Esophagus squamous epithelium (tissue), 4 donors: ENCODE data around the gene PAPOLG.

Source experiments
- POLR2A ChIP-seq, 4 donors: fragments of 450-650 bp; IDR thresholded peaks; one replicate each; pipeline ENCODE4 v1.6.1; 2017; ENCODE audit warnings: antibody characterized with exemption in 4 of 4, mild to moderate bottlenecking in 4 of 4, moderate library complexity in 3 of 4
- TF ChIP-seq, protein P1 (sequence below), 6 experiments: fragments of 450-650 bp in 4 of 6; fragments of 200-600 bp in 2 of 6; sonication (generic) in 2 of 6; IDR thresholded peaks; one replicate each; pipeline ENCODE4 v1.5.1; 2016 to 2019; ENCODE audit warnings: antibody characterized with exemption in 6 of 6, mild to moderate bottlenecking in 4 of 6, moderate library complexity in 4 of 6

DNA sequence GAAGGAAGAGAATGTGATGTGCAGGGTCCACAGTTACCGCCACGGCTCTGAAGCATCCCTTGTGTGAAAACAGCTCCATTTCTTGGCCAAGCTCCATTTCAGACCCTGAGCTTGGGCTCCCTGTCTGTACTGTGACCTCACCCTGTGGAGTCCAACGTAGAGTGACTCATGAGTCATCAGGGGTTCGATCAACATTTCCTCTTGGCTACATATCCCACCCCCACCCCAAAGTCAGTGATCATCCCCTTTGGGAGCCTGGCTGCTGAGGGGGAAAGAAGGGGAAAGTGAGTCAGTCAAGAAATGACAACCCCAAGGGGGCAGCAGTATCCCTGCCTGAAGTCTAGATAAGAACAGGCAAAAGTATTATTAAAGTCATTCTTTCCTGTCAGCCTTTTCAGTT, 62.2 kb downstream of the PAPOLG start:
- no peak for TF ChIP-seq POLR2A (IDR thresholded peaks at IDR 0.05)
- TF ChIP-seq, protein P1, sequence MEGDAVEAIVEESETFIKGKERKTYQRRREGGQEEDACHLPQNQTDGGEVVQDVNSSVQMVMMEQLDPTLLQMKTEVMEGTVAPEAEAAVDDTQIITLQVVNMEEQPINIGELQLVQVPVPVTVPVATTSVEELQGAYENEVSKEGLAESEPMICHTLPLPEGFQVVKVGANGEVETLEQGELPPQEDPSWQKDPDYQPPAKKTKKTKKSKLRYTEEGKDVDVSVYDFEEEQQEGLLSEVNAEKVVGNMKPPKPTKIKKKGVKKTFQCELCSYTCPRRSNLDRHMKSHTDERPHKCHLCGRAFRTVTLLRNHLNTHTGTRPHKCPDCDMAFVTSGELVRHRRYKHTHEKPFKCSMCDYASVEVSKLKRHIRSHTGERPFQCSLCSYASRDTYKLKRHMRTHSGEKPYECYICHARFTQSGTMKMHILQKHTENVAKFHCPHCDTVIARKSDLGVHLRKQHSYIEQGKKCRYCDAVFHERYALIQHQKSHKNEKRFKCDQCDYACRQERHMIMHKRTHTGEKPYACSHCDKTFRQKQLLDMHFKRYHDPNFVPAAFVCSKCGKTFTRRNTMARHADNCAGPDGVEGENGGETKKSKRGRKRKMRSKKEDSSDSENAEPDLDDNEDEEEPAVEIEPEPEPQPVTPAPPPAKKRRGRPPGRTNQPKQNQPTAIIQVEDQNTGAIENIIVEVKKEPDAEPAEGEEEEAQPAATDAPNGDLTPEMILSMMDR (IDR thresholded peaks at IDR 0.05), result no peak
